ENCODE results near the gene ROCK2. TPM values are rescaled to one million over a fixed set of nuclear protein-coding genes. Genes with fewer than 3 reads are reported as not detected.
"Not testable (repeated sequence)": the region's sequence is repeated elsewhere in the genome, so short reads cannot be mapped to it uniquely, and the experiment has no call there.

ROCK2 gene
- total RNA-seq, 2 donors from 2014 or later = 62.7 to 80.9 TPM

DNA sequence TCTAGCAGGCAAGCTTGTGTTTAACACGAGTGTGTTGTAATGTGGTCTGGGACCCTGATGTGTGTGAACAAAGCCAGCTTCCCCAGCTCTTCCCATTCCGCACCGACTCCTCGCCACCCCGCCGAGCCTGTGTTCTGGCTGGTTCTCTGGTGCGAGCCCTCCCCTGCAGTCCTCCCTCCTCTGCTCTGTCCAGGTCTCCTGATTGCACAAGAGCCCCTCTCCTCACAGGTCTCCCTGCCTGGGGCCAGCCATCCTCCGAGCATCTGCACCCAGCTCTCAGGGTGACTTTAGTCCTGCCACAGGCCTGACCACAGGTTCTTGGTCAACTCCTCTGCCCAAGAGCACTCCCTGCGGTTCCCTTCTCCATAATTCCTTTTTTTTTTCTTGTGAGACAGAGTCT, 175.9 kb downstream of the ROCK2 start:
- H3K9ac ChIP-seq (ENCODE audit: low read depth in 2 of 2, low read length in 2 of 2) = no peak overlapping the region
- no peaks in the 10 kb centered on the region for H3K9me3 ChIP-seq
- TF ChIP-seq, protein P1, sequence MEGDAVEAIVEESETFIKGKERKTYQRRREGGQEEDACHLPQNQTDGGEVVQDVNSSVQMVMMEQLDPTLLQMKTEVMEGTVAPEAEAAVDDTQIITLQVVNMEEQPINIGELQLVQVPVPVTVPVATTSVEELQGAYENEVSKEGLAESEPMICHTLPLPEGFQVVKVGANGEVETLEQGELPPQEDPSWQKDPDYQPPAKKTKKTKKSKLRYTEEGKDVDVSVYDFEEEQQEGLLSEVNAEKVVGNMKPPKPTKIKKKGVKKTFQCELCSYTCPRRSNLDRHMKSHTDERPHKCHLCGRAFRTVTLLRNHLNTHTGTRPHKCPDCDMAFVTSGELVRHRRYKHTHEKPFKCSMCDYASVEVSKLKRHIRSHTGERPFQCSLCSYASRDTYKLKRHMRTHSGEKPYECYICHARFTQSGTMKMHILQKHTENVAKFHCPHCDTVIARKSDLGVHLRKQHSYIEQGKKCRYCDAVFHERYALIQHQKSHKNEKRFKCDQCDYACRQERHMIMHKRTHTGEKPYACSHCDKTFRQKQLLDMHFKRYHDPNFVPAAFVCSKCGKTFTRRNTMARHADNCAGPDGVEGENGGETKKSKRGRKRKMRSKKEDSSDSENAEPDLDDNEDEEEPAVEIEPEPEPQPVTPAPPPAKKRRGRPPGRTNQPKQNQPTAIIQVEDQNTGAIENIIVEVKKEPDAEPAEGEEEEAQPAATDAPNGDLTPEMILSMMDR (IDR thresholded peaks at IDR 0.05) = no peak
- no peak overlapping the region for H3K27ac ChIP-seq
- DNase-seq = no peak
- H3K4me1 ChIP-seq = no peaks in the 10 kb centered on the region
- intact Hi-C loops (cut with DNase I) = no loop called here
- H3K4me3 ChIP-seq = no peak overlapping the region
- no peaks in the 10 kb centered on the region for H3K36me3 ChIP-seq
- H3K27me3 ChIP-seq = no peaks in the 10 kb centered on the region

DNA sequence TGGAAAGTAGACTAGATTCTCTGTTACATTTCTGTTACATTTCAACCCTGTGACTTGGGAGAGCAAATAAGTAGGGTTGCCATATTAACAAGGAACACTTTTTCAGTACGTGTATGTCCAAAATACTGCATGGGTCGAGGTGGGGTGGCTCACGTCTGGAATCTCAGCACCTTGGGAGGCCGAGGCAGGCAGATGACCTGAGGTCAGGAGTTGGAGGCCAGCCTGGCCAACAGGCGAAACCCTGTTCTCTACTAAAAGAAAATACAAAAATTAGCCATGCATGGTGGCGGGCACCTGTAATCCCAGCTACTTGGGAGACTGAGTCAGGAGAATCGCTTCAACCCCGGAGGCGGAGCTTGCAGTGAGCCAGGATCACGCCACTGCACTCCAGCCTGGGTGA, 178.0 kb downstream of the ROCK2 start:
- H3K9ac ChIP-seq (ENCODE audit: low read depth in 2 of 2, low read length in 2 of 2) = no peak overlapping the region
- DNase-seq = no peak
- H3K27me3 ChIP-seq = no peaks in the 10 kb centered on the region
- H3K4me1 ChIP-seq = no peaks in the 10 kb centered on the region
- no peaks in the 10 kb centered on the region for H3K9me3 ChIP-seq
- no peak overlapping the region for H3K4me3 ChIP-seq
- H3K27ac ChIP-seq = no peak overlapping the region
- no peaks in the 10 kb centered on the region for H3K36me3 ChIP-seq
- intact Hi-C loops (cut with DNase I) = no loop called here
- TF ChIP-seq, protein P1 (IDR thresholded peaks at IDR 0.05) = no peak

DNA sequence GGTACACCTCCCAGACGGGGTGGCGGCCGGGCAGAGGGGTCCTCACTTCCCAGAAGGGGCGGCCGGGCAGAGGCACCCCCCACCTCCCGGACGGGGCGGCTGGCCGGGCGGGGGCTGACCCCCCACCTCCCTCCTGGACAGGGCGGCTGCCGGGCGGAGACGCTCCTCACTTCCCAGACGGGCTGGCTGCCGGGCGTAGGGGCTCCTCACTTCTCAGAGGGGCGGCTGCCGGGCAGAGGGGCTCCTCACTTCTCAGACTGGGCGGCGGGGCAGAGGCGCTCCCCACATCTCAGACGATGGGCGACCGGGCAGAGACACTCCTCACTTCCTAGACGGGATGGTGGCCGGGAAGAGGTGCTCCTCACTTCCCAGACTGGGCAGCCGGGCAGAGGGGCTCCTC, 179.4 kb downstream of the ROCK2 start:
- H3K4me3 ChIP-seq; H3K27ac ChIP-seq; intact Hi-C loops (cut with DNase I); H3K9me3 ChIP-seq; DNase-seq; H3K4me1 ChIP-seq; H3K27me3 ChIP-seq; H3K36me3 ChIP-seq; H3K9ac ChIP-seq (ENCODE audit: low read depth in 2 of 2, low read length in 2 of 2): not testable (repeated sequence)

DNA sequence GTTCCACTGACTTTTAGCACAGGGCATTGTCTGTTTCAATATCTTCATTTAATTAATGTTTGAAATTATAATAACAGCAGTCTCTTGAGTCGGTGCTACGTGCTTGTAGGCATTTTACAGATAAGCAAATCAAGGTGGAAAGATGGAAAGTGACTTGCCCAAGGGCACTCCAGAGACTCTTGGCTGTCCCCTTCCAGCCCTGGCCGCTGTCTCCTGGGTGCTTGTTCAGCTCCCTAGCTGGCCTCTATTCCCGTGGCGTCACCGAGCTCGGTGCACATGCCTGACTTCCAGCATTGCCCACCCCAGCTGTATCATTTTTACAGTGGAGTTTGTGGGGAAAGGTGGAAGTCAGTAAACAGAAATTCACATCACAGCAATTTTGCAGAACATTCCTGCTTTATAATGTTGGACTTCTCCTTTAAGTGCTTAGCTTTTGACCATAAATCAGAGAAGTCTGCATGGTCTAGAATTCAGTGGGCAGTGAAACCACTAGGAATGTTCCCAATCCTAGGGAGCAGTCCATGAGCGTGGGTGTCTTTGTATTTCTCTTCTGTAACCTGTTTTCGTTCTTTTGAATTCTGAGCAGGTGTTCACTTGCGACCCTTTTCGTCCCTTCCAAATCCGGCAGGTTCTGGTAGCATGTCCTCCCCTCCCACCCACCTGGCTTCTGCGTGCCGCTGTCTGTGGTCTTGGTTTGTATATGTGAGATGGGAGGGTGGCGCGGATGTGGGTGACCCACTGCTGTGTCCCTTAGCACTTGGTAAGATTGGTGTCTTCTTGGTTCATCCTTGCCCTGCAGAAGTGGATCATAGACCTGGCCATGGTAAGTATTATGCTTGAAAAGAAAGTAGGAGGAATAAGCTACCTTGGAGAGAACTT, 180.8 kb downstream of the ROCK2 start:
- no peak overlapping the region for H3K9ac ChIP-seq (ENCODE audit: low read depth in 2 of 2, low read length in 2 of 2)

DNA sequence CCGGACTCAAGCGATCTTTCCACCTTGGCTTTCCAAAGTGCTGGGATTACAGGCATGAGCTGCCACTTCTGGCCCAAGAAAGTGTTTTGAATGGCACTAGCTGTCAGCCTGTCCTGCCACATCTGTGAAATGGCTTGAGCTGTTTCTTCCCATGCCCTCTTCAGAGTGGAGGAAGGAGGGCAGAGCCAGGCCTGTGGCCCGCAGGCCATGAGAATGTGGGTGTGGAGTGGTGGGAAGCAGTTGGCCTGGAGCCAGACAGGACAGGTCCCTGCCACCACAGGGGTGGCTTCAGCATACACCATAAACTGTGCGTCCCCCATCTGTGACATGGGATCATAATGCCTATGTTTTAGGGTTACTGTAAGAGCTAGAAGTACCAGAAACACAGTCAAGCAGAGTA, 182.7 kb downstream of the ROCK2 start:
- Histone ChIP-seq H3K27me3 (no peaks in the 10 kb centered on the region), H3K4me3 (no peak overlapping the region), H3K9me3 (no peaks in the 10 kb centered on the region), H3K4me1 (no peaks in the 10 kb centered on the region), H3K27ac (no peak overlapping the region), H3K9ac (ENCODE audit: low read depth in 2 of 2, low read length in 2 of 2) (no peak overlapping the region), H3K36me3 (no peaks in the 10 kb centered on the region)
- no peak for DNase-seq
- intact Hi-C loops (cut with DNase I) = no loop called here
- TF ChIP-seq, protein P1 (IDR thresholded peaks at IDR 0.05) = no peak

More for the DNA sequence above, 180.8 kb downstream of the ROCK2 start:
- Histone ChIP-seq H3K4me1 (no peaks in the 10 kb centered on the region), H3K27me3 (no peaks in the 10 kb centered on the region), H3K36me3 (no peaks in the 10 kb centered on the region), H3K9me3 (no peaks in the 10 kb centered on the region), H3K4me3 (no peak overlapping the region), H3K27ac (no peak overlapping the region)
- no peak for DNase-seq
- intact Hi-C loops (cut with DNase I) = no loop called here
- TF ChIP-seq, protein P1 (IDR thresholded peaks at IDR 0.05) = no peak

DNA sequence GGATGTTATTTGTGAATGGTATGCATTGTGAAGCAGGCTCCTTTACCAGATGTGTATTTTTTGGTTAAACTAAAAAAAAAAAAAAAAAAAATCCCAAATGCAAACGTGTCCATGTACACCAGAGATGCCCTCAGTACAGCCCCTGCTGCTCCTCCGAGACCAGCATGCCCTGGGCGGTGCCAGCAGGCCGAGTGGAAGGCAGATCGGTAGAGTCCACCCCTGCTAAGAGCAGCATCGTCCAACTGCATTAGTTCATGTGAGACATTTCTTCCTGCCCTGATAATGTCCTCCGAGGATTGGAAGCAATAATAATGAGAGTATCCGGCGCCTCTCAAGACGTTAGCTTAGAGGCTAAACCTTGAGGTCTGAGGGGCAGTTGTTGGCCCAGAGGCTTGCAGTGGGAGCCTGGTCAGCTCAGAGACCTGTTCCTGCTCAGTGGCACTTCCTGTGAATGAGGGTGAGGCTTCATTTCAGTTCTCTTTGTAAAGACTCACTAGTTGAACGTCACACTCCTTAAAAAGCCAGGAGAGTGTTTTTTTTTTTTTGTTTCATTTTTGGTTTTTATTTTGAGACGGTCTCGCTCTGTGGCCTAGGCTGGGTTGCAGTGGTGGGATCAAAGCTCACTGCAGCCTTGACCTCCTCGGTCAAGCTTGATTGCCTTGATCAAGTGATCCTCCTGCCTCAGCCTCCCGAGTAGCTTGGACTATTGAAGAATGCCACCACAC, 183.5 kb downstream of the ROCK2 start:
- Histone ChIP-seq H3K27ac (no peak overlapping the region), H3K4me1 (peaks cover 3% of the 10 kb centered on the region), H3K27me3 (no peaks in the 10 kb centered on the region), H3K9ac (ENCODE audit: low read depth in 2 of 2, low read length in 2 of 2) (no peak overlapping the region), H3K4me3 (no peak overlapping the region), H3K9me3 (no peaks in the 10 kb centered on the region), H3K36me3 (no peaks in the 10 kb centered on the region)
- intact Hi-C loops (cut with DNase I) = no loop called here
- TF ChIP-seq, protein P1 (IDR thresholded peaks at IDR 0.05) = no peak
- DNase-seq = no peak

All from colonic mucosa (tissue), 4 donors.